ENCODE data around the gene FBXL7.

GRCh38 chr5:15637345-15637744, 137.4 kb downstream of the FBXL7 start:
- TF ChIP-seq CTCF (IDR thresholded peaks at IDR 0.05; ENCODE audit: low read depth, low read length, poor library complexity, severe bottlenecking) (no peak), EZH2phosphoT487 (IDR thresholded peaks at IDR 0.05; ENCODE audit: borderline replicate concordance, low read length) (no peak)
